ENCODE data around the gene ZNF772. TPM values are rescaled to one million over a fixed set of nuclear protein-coding genes. Genes with fewer than 3 reads are reported as not detected.
"Not testable (repeated sequence)": the region's sequence is repeated elsewhere in the genome, so short reads cannot be mapped to it uniquely, and the experiment has no call there.

ZNF772 gene
- total RNA-seq, 1 donor from 2014 or later, result 13.8 TPM

- not testable (repeated sequence) for H3K4me1 Mint-ChIP-seq; H3K27ac Mint-ChIP-seq; H3K27me3 Mint-ChIP-seq (ENCODE audit: low read depth); DNase-seq (ENCODE audit: low spot score in 2 of 2, unreplicated experiment in 2 of 2)
- Mint-ChIP-seq H3K36me3 (peaks cover 64% of the 10 kb centered on the region), H3K4me3 (peak overlapping the region; percentile 67), H3K9me3 (peaks cover 64% of the 10 kb centered on the region)
Observed at GRCh38 chr19:57499332-57499679, 21.9 kb upstream of the ZNF772 start.

GRCh38 chr19:57488299-57488644 lies 10.9 kb upstream of the ZNF772 start:
- not testable (repeated sequence) for H3K27me3 Mint-ChIP-seq (ENCODE audit: low read depth); DNase-seq (ENCODE audit: low spot score in 2 of 2, unreplicated experiment in 2 of 2); H3K4me1 Mint-ChIP-seq
- H3K27ac Mint-ChIP-seq, result peak overlapping the region; percentile 43
- peaks cover 55% of the 10 kb centered on the region for H3K36me3 Mint-ChIP-seq
- peaks cover 62% of the 10 kb centered on the region for H3K9me3 Mint-ChIP-seq
- H3K4me3 Mint-ChIP-seq, result peak overlapping the region; percentile 66

DNA sequence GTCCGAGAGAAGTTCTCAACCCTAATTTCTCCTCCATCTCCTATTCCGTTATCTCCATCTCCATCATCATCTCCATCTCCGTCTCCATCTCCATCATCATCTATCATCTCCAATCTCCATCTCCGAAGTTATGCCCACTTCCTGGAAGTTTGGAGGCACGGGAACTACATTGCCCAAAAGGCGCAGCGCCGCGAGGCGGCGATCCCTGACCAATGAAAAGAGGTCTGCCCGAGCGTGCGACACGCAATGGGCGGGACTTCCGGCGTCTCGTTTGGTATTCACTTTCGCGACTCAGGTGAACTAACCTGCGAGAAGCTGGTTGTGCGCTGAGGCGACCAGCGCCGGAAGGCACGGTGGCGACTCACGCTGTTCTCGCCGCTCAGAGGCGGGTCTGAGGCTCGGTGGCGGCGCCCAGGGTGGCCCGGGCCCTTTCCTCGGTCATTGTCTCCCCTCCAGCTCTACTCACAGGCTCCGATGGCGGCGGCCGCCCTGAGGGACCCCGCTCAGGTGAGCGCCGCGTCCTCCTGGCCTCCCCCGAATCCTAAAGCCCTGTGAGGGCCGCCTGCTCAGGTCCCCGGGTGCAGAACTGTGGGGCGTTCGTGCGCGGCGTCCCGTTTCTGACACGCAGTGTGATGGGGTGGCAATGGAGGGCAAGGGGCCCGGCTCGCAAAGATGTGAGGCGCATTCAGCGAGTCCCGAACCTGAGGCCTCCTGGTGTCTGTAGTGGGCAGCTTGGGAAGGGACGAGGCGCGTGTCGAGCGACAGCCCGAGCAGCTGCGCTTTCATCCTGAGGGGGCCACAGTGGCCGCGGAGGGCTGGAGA lies 10.3 kb upstream of the ZNF772 start, which contains the start of gene ZNF419:
ZNF419 (plus strand) TSS at position 274 of the 822 bp plus-strand sequence; CDS start at position 475, 201 bp downstream.
- peak; percentile 81 to 88 for DNase-seq (ENCODE audit: low spot score in 2 of 2, unreplicated experiment in 2 of 2)
- not testable (repeated sequence) for H3K27me3 Mint-ChIP-seq (ENCODE audit: low read depth); H3K4me1 Mint-ChIP-seq
- peak within 1 kb of the TSS; percentile 43 for H3K27ac Mint-ChIP-seq
- H3K4me3 Mint-ChIP-seq, result peak within 1 kb of the TSS; percentile 66
- peaks cover 49% of the 10 kb centered on the region for H3K36me3 Mint-ChIP-seq
- H3K9me3 Mint-ChIP-seq, result peaks cover 56% of the 10 kb centered on the region

- Mint-ChIP-seq H3K4me3 (no peak overlapping the region), H3K36me3 (peaks cover 91% of the 10 kb centered on the region), H3K9me3 (peaks cover 86% of the 10 kb centered on the region), H3K27me3 (ENCODE audit: low read depth) (no peaks in the 10 kb centered on the region), H3K27ac (no peak overlapping the region), H3K4me1 (peaks cover 6% of the 10 kb centered on the region)
- no peak for DNase-seq (ENCODE audit: low spot score in 2 of 2, unreplicated experiment in 2 of 2)
- TF ChIP-seq, protein P1, sequence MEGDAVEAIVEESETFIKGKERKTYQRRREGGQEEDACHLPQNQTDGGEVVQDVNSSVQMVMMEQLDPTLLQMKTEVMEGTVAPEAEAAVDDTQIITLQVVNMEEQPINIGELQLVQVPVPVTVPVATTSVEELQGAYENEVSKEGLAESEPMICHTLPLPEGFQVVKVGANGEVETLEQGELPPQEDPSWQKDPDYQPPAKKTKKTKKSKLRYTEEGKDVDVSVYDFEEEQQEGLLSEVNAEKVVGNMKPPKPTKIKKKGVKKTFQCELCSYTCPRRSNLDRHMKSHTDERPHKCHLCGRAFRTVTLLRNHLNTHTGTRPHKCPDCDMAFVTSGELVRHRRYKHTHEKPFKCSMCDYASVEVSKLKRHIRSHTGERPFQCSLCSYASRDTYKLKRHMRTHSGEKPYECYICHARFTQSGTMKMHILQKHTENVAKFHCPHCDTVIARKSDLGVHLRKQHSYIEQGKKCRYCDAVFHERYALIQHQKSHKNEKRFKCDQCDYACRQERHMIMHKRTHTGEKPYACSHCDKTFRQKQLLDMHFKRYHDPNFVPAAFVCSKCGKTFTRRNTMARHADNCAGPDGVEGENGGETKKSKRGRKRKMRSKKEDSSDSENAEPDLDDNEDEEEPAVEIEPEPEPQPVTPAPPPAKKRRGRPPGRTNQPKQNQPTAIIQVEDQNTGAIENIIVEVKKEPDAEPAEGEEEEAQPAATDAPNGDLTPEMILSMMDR (IDR thresholded peaks at IDR 0.05; ENCODE audit: unreplicated experiment), result no peak
Observed at GRCh38 chr19:57473646-57474045, 3.7 kb downstream of the ZNF772 start.

GRCh38 chr19:57466489-57466888 lies 10.9 kb downstream of the ZNF772 start:
- DNase-seq (ENCODE audit: low spot score in 2 of 2, unreplicated experiment in 2 of 2), result no peak
- Mint-ChIP-seq H3K4me3 (no peak overlapping the region), H3K27me3 (ENCODE audit: low read depth) (no peaks in the 10 kb centered on the region), H3K36me3 (peaks cover 66% of the 10 kb centered on the region), H3K27ac (no peak overlapping the region), H3K9me3 (peaks cover 71% of the 10 kb centered on the region), H3K4me1 (no peaks in the 10 kb centered on the region)
- TF ChIP-seq, protein P1 (IDR thresholded peaks at IDR 0.05; ENCODE audit: unreplicated experiment), result no peak

- Mint-ChIP-seq H3K27ac (no peak overlapping the region), H3K36me3 (peaks cover 64% of the 10 kb centered on the region), H3K9me3 (peaks cover 71% of the 10 kb centered on the region), H3K4me1 (no peaks in the 10 kb centered on the region), H3K4me3 (no peak overlapping the region), H3K27me3 (ENCODE audit: low read depth) (no peaks in the 10 kb centered on the region)
- TF ChIP-seq, protein P1 (IDR thresholded peaks at IDR 0.05; ENCODE audit: unreplicated experiment), result no peak
- DNase-seq (ENCODE audit: low spot score in 2 of 2, unreplicated experiment in 2 of 2), result no peak
Observed at GRCh38 chr19:57465680-57466381, 11.5 kb downstream of the ZNF772 start.

DNA sequence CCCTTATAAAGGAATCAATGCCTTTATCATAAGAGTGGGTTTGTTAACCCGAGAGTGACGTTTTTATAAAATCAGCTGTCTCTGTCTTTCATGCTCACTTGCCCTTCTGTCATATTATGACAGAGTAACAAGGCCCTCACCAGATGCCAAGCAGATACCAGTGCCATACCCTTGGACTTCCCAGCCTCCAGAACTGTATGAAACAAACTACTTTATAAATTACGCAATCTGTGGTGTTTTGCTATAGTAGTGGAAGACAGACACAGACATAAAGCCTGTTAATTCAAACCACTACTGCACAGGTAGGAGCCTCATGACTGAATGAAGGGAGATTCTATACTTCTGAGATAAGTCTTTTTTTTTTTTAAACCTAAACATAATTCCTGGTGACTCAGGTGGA lies 25.1 kb downstream of the ZNF772 start:
- Mint-ChIP-seq H3K4me1 (no peaks in the 10 kb centered on the region), H3K27ac (no peak overlapping the region), H3K9me3 (peaks cover 54% of the 10 kb centered on the region), H3K36me3 (peaks cover 52% of the 10 kb centered on the region), H3K27me3 (ENCODE audit: low read depth) (no peaks in the 10 kb centered on the region), H3K4me3 (no peak overlapping the region)
- no peak for DNase-seq (ENCODE audit: low spot score in 2 of 2, unreplicated experiment in 2 of 2)
- TF ChIP-seq, protein P1 (IDR thresholded peaks at IDR 0.05; ENCODE audit: unreplicated experiment), result no peak
